HepG2 (cell line): ENCODE data around the gene MRPL48. TPM values are rescaled to one million over a fixed set of nuclear protein-coding genes. Genes with fewer than 3 reads are reported as not detected.

Experiments
- CCAR2 ChIP-seq: fragments of 200-400 bp; formaldehyde crosslinking; optimal IDR thresholded peaks from 2 replicates; pipeline ENCODE3; 2018; ENCODE audit warnings: low read depth, mild to moderate bottlenecking, low read length, moderate library complexity
- ELF3 ChIP-seq: IDR thresholded peaks from 2 replicates; pipeline ENCODE4 v1.6.1; 2016; ENCODE audit warnings: missing genetic modification reagents, missing compliant biosample characterization
- GLI4 ChIP-seq: sonication (generic); formaldehyde crosslinking; IDR thresholded peaks from 2 replicates; pipeline ENCODE4 v1.5.1; 2020; ENCODE audit warnings: missing genetic modification reagents, mild to moderate bottlenecking, moderate library complexity, borderline replicate concordance
- GTF2F1 ChIP-seq: fragments of 150-350 bp; IDR thresholded peaks from 2 replicates; pipeline ENCODE4 v1.6.1; 2014; ENCODE audit warnings: low read length
- HOXA9 ChIP-seq: sonication (generic); formaldehyde crosslinking; IDR thresholded peaks from 2 replicates; pipeline ENCODE4 v1.8.1; 2022; ENCODE audit warnings: missing genetic modification reagents, mild to moderate bottlenecking, moderate library complexity, borderline replicate concordance
- IKZF4 ChIP-seq: sonication (generic); formaldehyde crosslinking; IDR thresholded peaks from 2 replicates; pipeline ENCODE4 v1.5.1; 2020; ENCODE audit warnings: borderline replicate concordance, mild to moderate bottlenecking, low read depth, missing genetic modification reagents; ENCODE audit errors: not compliant biosample characterization
- MIER2 ChIP-seq: IDR thresholded peaks from 2 replicates; pipeline ENCODE4 v1.6.1; 2016; ENCODE audit warnings: missing biosample characterization, missing genetic modification reagents
- MXD3 ChIP-seq: IDR thresholded peaks from 2 replicates; pipeline ENCODE4 v1.6.1; 2016; ENCODE audit warnings: mild to moderate bottlenecking, missing biosample characterization, missing genetic modification reagents
- PHF20 ChIP-seq: sonication (generic); formaldehyde crosslinking; IDR thresholded peaks from 2 replicates; pipeline ENCODE4 v1.5.0; 2020; ENCODE audit warnings: mild to moderate bottlenecking, missing genetic modification reagents
- PHF21A ChIP-seq: sonication (generic); formaldehyde crosslinking; IDR thresholded peaks from 2 replicates; pipeline ENCODE4 v1.5.0; 2020; ENCODE audit warnings: mild to moderate bottlenecking, missing genetic modification reagents
- PHF5A ChIP-seq: IDR thresholded peaks from one replicate; pipeline ENCODE4 v1.6.1; 2018; ENCODE audit warnings: low read depth, missing genetic modification reagents; ENCODE audit not compliant: unreplicated experiment
- RARG ChIP-seq: sonication (generic); formaldehyde crosslinking; IDR thresholded peaks from 2 replicates; pipeline ENCODE4 v1.4.0; 2020; ENCODE audit warnings: low read depth, mild to moderate bottlenecking, missing genetic modification reagents
- RCOR2 ChIP-seq: IDR thresholded peaks from 2 replicates; pipeline ENCODE4 v1.6.1; 2016; ENCODE audit warnings: missing biosample characterization, missing genetic modification reagents
- RORA ChIP-seq: sonication (generic); formaldehyde crosslinking; IDR thresholded peaks from 2 replicates; pipeline ENCODE4 v1.5.0; 2020; ENCODE audit warnings: mild to moderate bottlenecking, missing genetic modification reagents, moderate library complexity
- SETDB1 ChIP-seq: sonication (generic); formaldehyde crosslinking; IDR thresholded peaks from 2 replicates; pipeline ENCODE4 v1.5.1; 2020; ENCODE audit warnings: missing genetic modification reagents, mild to moderate bottlenecking, borderline replicate concordance
- SNAPC4 ChIP-seq: sonication (generic); formaldehyde crosslinking; IDR thresholded peaks from 2 replicates; pipeline ENCODE4 v1.4.0; 2020; ENCODE audit warnings: mild to moderate bottlenecking, missing genetic modification reagents
- U2AF1 ChIP-seq: fragments of 200-400 bp; formaldehyde crosslinking; optimal IDR thresholded peaks from 2 replicates; pipeline ENCODE3; 2017; ENCODE audit warnings: mild to moderate bottlenecking, low read depth, low read length
- ZFP36L2 ChIP-seq: sonication (generic); formaldehyde crosslinking; IDR thresholded peaks from 2 replicates; pipeline ENCODE4 v1.4.0; 2020; ENCODE audit warnings: missing genetic modification reagents
- ZKSCAN8 ChIP-seq: IDR thresholded peaks from 2 replicates; pipeline ENCODE4 v1.6.1; 2016; ENCODE audit warnings: borderline replicate concordance, missing genetic modification reagents, missing compliant biosample characterization
- ZNF160 ChIP-seq: sonication (generic); formaldehyde crosslinking; IDR thresholded peaks from 2 replicates; pipeline ENCODE4 v1.8.0; 2022; ENCODE audit warnings: mild to moderate bottlenecking, inconsistent platforms, missing genetic modification reagents
- ZNF431 ChIP-seq: sonication (generic); formaldehyde crosslinking; IDR thresholded peaks from 2 replicates; pipeline ENCODE4 v1.9.0; 2022; ENCODE audit warnings: missing genetic modification reagents, low read depth, mild to moderate bottlenecking, borderline replicate concordance
- ZNF549 ChIP-seq: sonication (generic); formaldehyde crosslinking; IDR thresholded peaks from 2 replicates; pipeline ENCODE4 v1.5.0; 2020; ENCODE audit warnings: missing genetic modification reagents
- ZNF775 ChIP-seq: sonication (generic); formaldehyde crosslinking; IDR thresholded peaks from 2 replicates; pipeline ENCODE4 v1.4.0; 2020; ENCODE audit warnings: missing genetic modification reagents, mild to moderate bottlenecking, moderate library complexity, borderline replicate concordance
- ZNF800 ChIP-seq: sonication (generic); formaldehyde crosslinking; IDR thresholded peaks from 2 replicates; pipeline ENCODE4 v1.4.0; 2020; ENCODE audit warnings: missing genetic modification reagents
- polyA plus RNA-seq, 8 experiments: library from polyadenylated mRNA; depleted of rRNA in 3 of 8; stranded (reverse) in 7 of 8; unstranded in 1 of 8; fragments of >200 nt; fragmentation: Illumina TruSeq in 4 of 8; extraction: Trizol in 4 of 8; gene quantifications; 2 replicates each; pipeline versions ENCODE4 v1.2.1 to v1.2.3, GENCODE V29; 2011 to 2016; ENCODE audit warnings: low read depth in 4 of 8, missing spikeins in 1 of 8, mixed read lengths in 1 of 8; ENCODE audit not compliant: insufficient read depth in 1 of 8
- total RNA-seq, 5 experiments: library from RNA; depleted of rRNA; stranded (reverse); fragments of >200 nt; fragmentation: Illumina TruSeq; extraction: Trizol; gene quantifications; 2 replicates each; pipeline ENCODE4 v1.2.3, GENCODE V29; 2016; ENCODE audit warnings: low read depth in 1 of 5

MRPL48 gene
- total and polyA plus RNA-seq, 2 of the 13 experiments (the other 11 are each of a cell fraction or from before 2014, with no cell fraction given) = 61.2 to 67.9 TPM

- TF ChIP-seq ZNF775 (CRISPR knock-in tag) = no peak
- no peak for TF ChIP-seq ZFP36L2 (CRISPR knock-in tag)
- TF ChIP-seq ELF3 (CRISPR knock-in tag) = peak; percentile 84
- TF ChIP-seq MXD3 (CRISPR knock-in tag) = no peak
- peak; percentile 87; the same call in 1 of the 2 replicates for TF ChIP-seq ZNF431 (CRISPR knock-in tag)
- no peak; the same call in 1 of the 2 replicates for TF ChIP-seq HOXA9 (CRISPR knock-in tag)
- no peak for TF ChIP-seq PHF5A
- TF ChIP-seq PHF21A (CRISPR knock-in tag) = peak; percentile 73
- TF ChIP-seq RCOR2 = no peak
- TF ChIP-seq GLI4 = no peak
- TF ChIP-seq ZNF549 (CRISPR knock-in tag) = no peak
- TF ChIP-seq ZKSCAN8 (CRISPR knock-in tag) = no peak
- TF ChIP-seq RARG (CRISPR knock-in tag) = no peak
- peak; percentile 50 for TF ChIP-seq PHF20 (CRISPR knock-in tag)
- no peak for TF ChIP-seq GTF2F1
- TF ChIP-seq IKZF4 (CRISPR knock-in tag) = no peak
- TF ChIP-seq RORA (CRISPR knock-in tag) = no peak
- TF ChIP-seq U2AF1 = no peak
- no peak for TF ChIP-seq ZNF800 (CRISPR knock-in tag)
- no peak for TF ChIP-seq MIER2
- no peak; the same call in 1 of the 2 replicates for TF ChIP-seq ZNF160 (CRISPR knock-in tag)
- no peak for TF ChIP-seq SETDB1 (CRISPR knock-in tag)
- no peak for TF ChIP-seq CCAR2
- TF ChIP-seq SNAPC4 (CRISPR knock-in tag) = peak; percentile 43; the same call in 1 of the 2 replicates
Observed at GRCh38 chr11:73760679-73761402, 26.8 kb upstream of the MRPL48 start, which contains the start of gene RAB6A (continued).
